Frontal cortex (tissue), 4 donors: ENCODE data around the gene TSSK1B. TPM values are rescaled to one million over a fixed set of nuclear protein-coding genes. Genes with fewer than 3 reads are reported as not detected.
"Not testable (repeated sequence)": the region's sequence is repeated elsewhere in the genome, so short reads cannot be mapped to it uniquely, and the experiment has no call there.

ENCODE experiments used
- DNase-seq, 2 donors: peaks; one replicate each; pipeline ENCODE4 v3.0.0; 2012; ENCODE audit warnings: low spot score in 2 of 2
- FAIRE-seq: peaks from 2 replicates; lab custom pipeline; 2012; peaks lifted over from hg19 to GRCh38; lab: Jason Lieb, UNC
- total RNA-seq: library from RNA; depleted of rRNA; stranded (reverse); fragments of >200 nt; gene quantifications from one replicate; pipeline ENCODE4 v1.2.3, GENCODE V29; 2014
- donor health status: control.
- donor health status: control.
- donor health status: control.

The TSSK1B gene
- total RNA-seq: under 0.01 TPM

DNA sequence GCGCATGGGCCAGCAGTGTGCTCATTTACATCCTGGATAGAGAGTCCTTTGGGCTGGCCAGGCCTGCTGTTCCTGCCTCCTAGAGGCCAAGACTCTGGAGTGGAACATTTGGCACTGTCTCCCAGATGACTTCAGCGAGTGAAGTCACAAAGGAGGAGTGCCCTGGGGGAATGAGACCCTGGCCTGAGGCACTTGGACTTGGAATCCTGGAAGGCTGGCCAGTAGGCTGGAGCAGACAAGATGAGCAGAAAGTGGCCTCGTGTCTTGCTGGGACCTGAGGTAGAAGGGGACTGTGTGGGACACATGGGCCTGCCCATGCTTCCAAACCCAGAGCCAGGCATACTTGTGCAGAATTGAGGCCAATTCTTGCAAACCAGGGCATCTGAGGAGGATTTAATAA lies at the start of gene TSSK1B:
Gene TSSK1B (minus strand): TSS at position 101 of the 400 bp plus-strand sequence. CDS start 150 bp downstream, outside the sequence.
- DNase-seq (no peak), FAIRE-seq (no peak)

GRCh38 chr5:113480243-113480642 lies 45.5 kb upstream of the TSSK1B start:
- DNase-seq: no peak
- no peak for FAIRE-seq

DNA sequence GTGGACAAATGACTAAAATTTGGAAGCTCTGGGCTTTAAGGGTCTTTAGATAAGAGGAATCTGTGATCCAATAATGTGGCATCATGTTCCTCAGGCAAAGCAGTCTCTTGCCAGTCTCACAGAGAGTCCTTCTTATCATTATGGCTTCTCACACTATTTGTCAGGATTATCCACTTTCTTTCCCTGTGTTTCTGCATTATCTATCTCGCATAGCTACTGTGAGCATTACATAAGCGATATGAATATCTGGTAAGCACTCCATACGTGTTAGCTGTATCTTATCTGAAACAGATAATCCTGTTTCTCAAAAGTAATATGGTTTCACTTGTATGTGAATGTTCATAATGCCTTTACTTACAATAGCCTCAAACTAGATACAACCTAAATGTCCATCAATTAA lies 43.9 kb upstream of the TSSK1B start:
- no peak for FAIRE-seq

GRCh38 chr5:113474100-113474728 lies 39.4 kb upstream of the TSSK1B start:
- FAIRE-seq (no peak), DNase-seq (no peak)

More for the DNA sequence above, 43.9 kb upstream of the TSSK1B start:
- no peak for DNase-seq

GRCh38 chr5:113463032-113463431 lies 28.2 kb upstream of the TSSK1B start:
- FAIRE-seq (no peak), DNase-seq (no peak)

GRCh38 chr5:113457106-113457505 lies 22.3 kb upstream of the TSSK1B start:
- DNase-seq, FAIRE-seq: not testable (repeated sequence)

DNA sequence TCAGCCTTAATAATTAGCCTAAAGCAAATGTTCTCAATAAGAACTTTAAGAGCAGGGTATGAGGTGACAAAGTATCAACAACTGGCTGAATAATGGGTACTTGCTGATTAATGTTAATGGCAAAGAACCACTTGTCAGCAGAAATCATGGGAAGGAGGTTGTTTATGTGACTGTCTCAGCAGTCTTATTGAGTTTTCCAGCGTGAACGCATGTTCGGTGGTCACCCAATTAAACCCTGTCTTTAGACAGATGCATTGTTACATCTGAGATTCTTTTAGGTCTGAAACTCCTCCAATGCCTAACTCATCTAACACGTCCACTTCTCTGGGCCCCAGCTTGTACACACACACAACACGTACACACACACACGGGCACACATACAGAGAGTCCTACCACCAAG lies 18.2 kb upstream of the TSSK1B start:
- FAIRE-seq (no peak), DNase-seq (no peak)

DNA sequence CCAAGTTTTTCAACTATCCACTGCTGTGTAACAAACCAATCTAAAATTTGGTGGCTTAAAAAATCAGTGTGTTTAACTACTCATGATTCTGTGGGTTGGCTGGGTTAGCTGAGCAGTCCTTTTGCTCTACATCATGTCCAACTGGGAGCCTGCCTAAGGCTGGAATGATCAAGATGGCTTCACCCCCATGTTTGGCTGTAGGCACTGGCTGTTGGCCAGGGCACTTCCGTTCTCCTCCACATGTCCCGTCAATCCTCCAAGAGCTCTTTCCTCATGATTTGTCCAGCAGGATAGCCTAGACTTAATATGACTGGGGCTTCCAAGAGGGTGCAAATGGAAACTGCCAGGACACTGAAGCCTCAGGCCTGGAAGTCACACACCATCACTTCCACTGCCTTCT lies 17.0 kb upstream of the TSSK1B start:
- FAIRE-seq: no peak
- DNase-seq: no peak

DNA sequence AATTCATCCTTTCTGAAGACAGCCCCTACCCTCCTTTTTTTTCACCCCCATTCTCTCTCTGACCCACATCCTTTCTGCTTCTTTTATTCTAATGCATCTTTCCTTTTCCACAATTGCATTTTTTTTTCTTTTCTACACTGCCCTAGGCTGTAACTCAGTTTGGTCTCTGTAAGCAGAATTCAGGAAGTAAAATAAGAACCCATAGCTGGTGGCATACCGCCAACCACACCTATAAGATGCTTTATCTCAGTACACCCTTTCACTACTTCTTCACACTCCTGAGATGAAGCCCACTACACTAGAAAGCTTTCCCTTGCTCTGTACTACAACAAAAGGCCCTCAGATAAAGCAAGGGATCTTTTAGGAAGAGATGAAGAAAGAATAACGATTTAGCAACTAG lies 16.1 kb upstream of the TSSK1B start:
- FAIRE-seq (no peak), DNase-seq (no peak)

DNA sequence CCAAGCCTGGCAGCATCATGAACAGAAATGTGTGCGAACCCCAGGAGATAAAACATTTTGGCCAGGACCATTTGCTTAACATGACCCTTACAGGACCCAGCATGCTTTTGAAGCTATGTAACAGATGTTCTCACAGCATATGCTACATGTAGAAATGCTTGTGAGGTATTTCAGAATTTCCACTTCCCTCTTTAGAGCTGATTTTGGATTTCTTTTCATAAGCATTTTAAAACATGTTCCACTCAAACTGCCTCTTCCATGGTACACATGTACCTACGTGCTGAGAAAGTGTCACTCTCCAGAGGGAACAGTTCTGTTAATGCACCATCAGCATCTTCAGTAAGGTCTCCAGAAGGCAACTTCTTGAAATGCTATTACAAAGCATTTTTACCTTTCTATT lies 15.7 kb upstream of the TSSK1B start:
- DNase-seq (no peak), FAIRE-seq (no peak)

DNA sequence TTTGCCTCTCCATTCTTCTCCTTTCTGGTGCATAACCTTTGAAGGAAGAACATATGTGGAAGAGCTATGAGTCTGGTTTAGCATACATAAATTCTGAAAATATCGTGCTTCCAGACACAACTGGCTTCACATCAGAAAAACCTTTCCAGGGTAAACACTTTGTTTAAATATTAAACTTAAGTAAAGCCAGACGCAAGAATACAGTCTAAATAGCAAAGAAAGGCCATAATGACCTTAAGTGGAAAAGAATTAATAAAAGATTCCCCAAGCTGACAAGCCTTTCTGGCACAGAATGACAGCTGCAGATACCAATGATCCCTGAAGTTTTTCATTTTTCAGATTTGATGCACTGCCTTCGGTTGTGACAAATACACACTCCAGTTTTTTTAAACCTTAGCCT lies 13.5 kb upstream of the TSSK1B start:
- FAIRE-seq (no peak), DNase-seq (no peak)

DNA sequence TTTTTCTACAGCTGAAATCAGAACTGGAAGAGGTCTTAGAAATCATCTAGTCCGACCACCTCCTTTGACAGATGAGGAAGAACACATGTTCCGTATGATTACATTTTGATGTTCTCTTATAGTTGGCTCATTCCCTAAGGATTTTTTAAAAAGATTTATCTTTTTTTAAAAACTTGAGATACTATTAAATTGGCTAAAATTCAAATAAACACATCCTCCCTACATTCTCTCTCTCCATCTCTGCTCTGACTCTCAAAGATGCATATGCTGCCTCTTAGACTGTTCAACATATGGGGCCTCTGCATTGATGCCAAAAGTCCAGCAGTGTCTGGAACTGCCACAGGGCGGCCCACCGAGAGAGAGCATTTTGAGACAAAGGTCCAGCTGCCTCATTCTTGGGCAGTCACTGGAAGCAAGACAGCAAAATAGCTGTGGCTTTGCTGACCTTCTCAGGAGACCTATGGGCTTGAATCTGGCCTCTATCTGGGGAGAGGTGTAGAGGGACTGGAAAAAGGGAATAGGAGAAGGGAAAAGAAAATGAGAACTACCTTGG lies 12.8 kb upstream of the TSSK1B start:
- FAIRE-seq: no peak

GRCh38 chr5:113446358-113446927 lies 11.7 kb upstream of the TSSK1B start:
- FAIRE-seq (no peak), DNase-seq (no peak)

More for the DNA sequence above, 12.8 kb upstream of the TSSK1B start:
- no peak for DNase-seq

DNA sequence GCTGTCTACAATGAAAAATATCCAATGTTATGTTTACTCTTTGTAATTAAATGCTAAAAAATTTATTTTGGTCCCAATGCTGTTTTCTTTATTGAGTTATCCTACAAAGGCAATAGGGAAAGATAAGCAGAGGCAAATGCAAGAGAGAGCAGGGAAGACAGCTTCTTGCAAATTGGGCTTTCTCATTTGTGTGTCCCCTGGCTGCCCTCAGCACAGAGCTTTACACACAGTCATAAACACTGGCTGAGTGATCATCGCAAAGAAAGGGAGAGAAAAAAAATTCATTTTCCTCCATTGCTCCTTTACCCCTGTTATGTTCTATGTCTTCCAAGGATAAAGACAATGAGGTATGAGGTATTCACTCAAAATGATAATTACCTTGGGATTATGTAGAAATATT lies 2.3 kb upstream of the TSSK1B start:
- FAIRE-seq: no peak
- DNase-seq: no peak

DNA sequence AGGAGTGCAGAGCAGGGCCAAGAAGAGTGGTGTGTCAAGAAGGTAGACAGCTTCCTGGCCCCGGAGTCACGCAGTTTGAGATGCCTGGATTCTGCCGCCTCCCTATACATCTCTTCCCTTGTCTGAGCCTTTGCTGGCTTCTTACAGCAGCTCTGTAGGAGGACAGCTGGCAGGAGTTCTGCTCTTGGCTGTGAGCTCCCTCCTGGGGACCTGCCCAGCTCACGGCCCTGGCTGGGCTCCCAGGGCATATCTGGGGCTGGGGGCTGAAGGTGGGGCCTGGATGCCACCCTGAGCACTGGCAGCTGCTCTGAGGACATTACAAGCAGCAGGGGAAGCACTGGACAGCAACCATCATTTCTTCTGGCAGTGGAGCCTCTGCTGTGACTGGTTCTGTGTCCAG lies 786 bp upstream of the TSSK1B start:
- FAIRE-seq (no peak), DNase-seq (peak in 1 of 2 donors; percentile 33)

DNA sequence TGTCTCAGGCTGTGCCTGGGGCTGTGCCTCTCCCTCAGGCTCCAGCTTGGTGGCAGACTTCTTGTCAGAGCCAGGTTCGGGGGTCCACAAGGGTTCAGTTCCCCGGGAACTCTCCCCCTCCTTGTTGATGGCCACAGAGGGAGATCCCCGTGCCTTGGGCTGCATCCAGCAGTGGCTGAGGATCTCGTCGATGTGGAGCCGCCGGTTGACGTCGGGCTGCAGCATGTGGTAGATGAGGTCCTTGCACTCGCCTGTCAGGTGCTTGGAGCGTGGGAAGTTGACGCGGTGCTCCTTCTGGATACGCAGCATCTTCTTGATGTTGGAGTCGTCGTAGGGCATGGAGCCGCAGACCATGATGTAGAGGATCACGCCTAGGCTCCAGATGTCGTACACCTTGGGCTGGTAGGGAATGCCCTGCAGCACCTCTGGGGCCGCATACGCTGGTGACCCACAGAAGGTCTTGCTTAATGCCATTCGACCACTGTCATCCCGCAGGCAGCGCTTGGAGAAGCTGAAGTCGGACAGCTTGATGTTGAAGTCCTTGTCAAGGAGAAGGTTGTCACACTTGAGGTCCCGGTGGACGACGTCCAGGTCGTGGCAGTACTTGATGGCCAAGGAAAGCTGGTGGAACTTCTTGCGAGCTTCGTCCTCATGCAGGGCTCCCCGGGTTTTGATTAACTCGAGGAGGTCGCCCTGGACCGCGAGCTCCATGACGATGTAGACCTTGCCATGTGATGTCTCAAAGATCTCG lies 752 bp downstream of the TSSK1B start:
- DNase-seq (no peak), FAIRE-seq (no peak)

GRCh38 chr5:113433071-113433470 lies 1.7 kb downstream of the TSSK1B start:
- FAIRE-seq (no peak), DNase-seq (no peak)

- FAIRE-seq: no peak
These were observed 6.8 kb downstream of the TSSK1B start for GRCh38 chr5:113427871-113428574.

DNA sequence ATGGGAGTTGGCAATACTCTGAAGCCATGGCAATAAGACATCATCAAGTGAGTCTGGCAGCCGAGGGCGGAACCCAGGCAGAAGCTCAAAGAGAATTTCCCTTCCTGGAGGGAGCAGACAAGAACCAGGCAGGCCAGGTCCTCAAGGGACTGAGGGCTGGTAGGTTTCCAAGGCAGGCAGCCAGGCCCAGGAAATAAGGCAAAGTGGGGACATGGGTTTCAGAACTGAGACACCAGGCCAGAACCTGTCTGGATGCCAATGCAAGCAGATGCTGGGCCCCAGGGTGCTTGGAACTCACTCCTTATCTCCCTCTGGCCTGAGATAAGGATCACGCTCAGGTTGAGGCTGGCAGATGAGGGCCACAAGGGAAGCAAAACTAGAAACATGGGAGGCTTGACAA lies 8.9 kb downstream of the TSSK1B start:
- DNase-seq (no peak), FAIRE-seq (no peak)

More at GRCh38 chr5:113427871-113428574, 6.8 kb downstream of the TSSK1B start:
- no peak for DNase-seq

- FAIRE-seq (no peak), DNase-seq (no peak)
These were observed 13.1 kb downstream of the TSSK1B start for GRCh38 chr5:113421693-113422092.
